ENCODE data around the gene KLHL18. TPM values are rescaled to one million over a fixed set of nuclear protein-coding genes. Genes with fewer than 3 reads are reported as not detected.
"Not testable (repeated sequence)": the region's sequence is repeated elsewhere in the genome, so short reads cannot be mapped to it uniquely, and the experiment has no call there.

KLHL18 gene
- 10 to 100 TPM; 21.2 to 23.7 TPM for total RNA-seq

GRCh38 chr3:47282424-47283192 is at the start of gene KLHL18, which contains the start of gene KIF9:
Gene KLHL18 (plus strand): TSS chr3:47282944. CDS start chr3:47282966, 22 bp downstream.
Gene KIF9 (minus strand): TSS chr3:47282799. CDS start chr3:47277374, 5,425 bp downstream.
- peak within 1 kb of the TSS; percentile 100 for H3K27ac Mint-ChIP-seq
- DNase-seq, result peak; percentile 97
- ChIA-PET POLR2A (interaction anchor here (0.7 to 3.5 kb wide), 4 partner anchors 8 to 252 kb away, joined by 3 to 19 read pairs (median 4); partner anchors contain the start of genes PTPN23 and SETD2), CTCF (interaction anchor here (1.0 to 1.6 kb wide), 5 partner anchors 8 to 138 kb away, joined by 3 to 4 read pairs (median 4); partner anchors contain the start of gene SETD2)
- peak within 1 kb of the TSS; percentile 98 for H3K4me3 Mint-ChIP-seq
- H3K4me1 Mint-ChIP-seq (ENCODE audit: low read depth), result peaks cover 39% of the 10 kb centered on the region
- H3K27me3 Mint-ChIP-seq, result peaks cover 3% of the 10 kb centered on the region
- intact Hi-C loops (cut with micrococcal nuclease), result loop anchor here (1.0 to 10.0 kb wide), 4 partner anchors 98 to 305 kb away; partner anchors contain the start of genes CCDC12, NBEAL2, PTPN23 and SETD2
- H3K36me3 Mint-ChIP-seq, result peaks cover 3% of the 10 kb centered on the region
- H3K9me3 Mint-ChIP-seq, result no peaks in the 10 kb centered on the region

- Mint-ChIP-seq H3K27ac (no peak overlapping the region), H3K27me3 (no peaks in the 10 kb centered on the region), H3K9me3 (no peaks in the 10 kb centered on the region), H3K36me3 (no peaks in the 10 kb centered on the region), H3K4me3 (no peak overlapping the region), H3K4me1 (ENCODE audit: low read depth) (no peaks in the 10 kb centered on the region)
- POLR2A ChIA-PET, result no interaction called here
- no peak for DNase-seq
- intact Hi-C loops (cut with micrococcal nuclease), result no loop called here
- CTCF ChIA-PET, result no interaction called here
Measured at GRCh38 chr3:47238017-47238416, 44.7 kb upstream of the KLHL18 start.

GRCh38 chr3:47239929-47240328 is 42.8 kb upstream of the KLHL18 start:
- POLR2A ChIA-PET, result no interaction called here
- H3K27ac Mint-ChIP-seq, result no peak overlapping the region
- H3K4me3 Mint-ChIP-seq, result no peak overlapping the region
- no peaks in the 10 kb centered on the region for H3K27me3 Mint-ChIP-seq
- no peaks in the 10 kb centered on the region for H3K36me3 Mint-ChIP-seq
- no peak for DNase-seq
- H3K4me1 Mint-ChIP-seq (ENCODE audit: low read depth), result no peaks in the 10 kb centered on the region
- no peaks in the 10 kb centered on the region for H3K9me3 Mint-ChIP-seq
- CTCF ChIA-PET, result no interaction called here
- intact Hi-C loops (cut with micrococcal nuclease), result no loop called here

DNA sequence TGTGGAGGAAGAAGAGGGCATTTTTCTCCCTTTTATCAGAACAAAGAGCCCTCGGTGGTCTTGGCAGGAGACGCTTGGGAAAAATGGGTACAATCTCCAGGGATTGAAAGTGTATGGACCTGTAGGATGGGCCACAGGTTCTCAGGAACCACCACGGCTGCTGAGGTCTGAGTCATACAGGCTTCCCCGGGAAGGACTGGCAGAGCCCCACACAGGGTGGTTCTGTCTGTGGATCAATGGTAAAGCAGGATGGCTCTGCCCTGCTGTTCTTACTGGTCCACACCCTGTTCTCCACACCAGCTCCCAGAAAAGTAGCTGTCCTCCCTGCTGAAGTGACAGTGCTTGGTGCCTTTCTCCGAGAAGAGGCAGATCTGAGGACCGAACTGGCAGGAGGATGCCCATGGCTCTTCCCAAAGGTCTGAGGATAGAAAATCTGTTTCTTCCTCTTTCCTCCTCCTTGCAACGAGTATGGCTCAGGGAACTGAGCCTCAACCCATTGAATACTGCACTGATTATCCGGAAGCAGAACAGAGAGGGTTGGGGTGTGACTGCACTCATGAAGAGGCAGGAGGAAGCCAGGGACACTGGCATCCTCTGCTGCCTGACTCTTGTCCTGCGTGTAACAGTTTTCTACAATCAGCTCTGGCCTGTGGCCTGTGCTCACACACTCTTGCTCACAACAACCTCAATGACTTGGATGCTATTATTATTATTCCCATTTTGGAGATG is 39.2 kb upstream of the KLHL18 start:
- no peak overlapping the region for H3K4me3 Mint-ChIP-seq
- intact Hi-C loops (cut with micrococcal nuclease), result no loop called here
- POLR2A ChIA-PET, result no interaction called here

GRCh38 chr3:47244531-47245100 is 38.1 kb upstream of the KLHL18 start:
- H3K27ac Mint-ChIP-seq, result no peak overlapping the region
- no peaks in the 10 kb centered on the region for H3K4me1 Mint-ChIP-seq (ENCODE audit: low read depth)
- H3K36me3 Mint-ChIP-seq, result no peaks in the 10 kb centered on the region
- DNase-seq, result no peak
- CTCF ChIA-PET, result no interaction called here
- POLR2A ChIA-PET, result no interaction called here
- no peaks in the 10 kb centered on the region for H3K27me3 Mint-ChIP-seq
- intact Hi-C loops (cut with micrococcal nuclease), result no loop called here
- H3K4me3 Mint-ChIP-seq, result no peak overlapping the region
- no peaks in the 10 kb centered on the region for H3K9me3 Mint-ChIP-seq

More for the DNA sequence above, 39.2 kb upstream of the KLHL18 start:
- Mint-ChIP-seq H3K27me3 (no peaks in the 10 kb centered on the region), H3K4me1 (ENCODE audit: low read depth) (no peaks in the 10 kb centered on the region), H3K36me3 (no peaks in the 10 kb centered on the region), H3K9me3 (no peaks in the 10 kb centered on the region), H3K27ac (no peak overlapping the region)
- CTCF ChIA-PET, result interaction anchor here (0.7 kb wide), 1 partner anchor 15 kb away, joined by 3 read pairs; no protein-coding TSS in a partner anchor
- DNase-seq, result no peak

DNA sequence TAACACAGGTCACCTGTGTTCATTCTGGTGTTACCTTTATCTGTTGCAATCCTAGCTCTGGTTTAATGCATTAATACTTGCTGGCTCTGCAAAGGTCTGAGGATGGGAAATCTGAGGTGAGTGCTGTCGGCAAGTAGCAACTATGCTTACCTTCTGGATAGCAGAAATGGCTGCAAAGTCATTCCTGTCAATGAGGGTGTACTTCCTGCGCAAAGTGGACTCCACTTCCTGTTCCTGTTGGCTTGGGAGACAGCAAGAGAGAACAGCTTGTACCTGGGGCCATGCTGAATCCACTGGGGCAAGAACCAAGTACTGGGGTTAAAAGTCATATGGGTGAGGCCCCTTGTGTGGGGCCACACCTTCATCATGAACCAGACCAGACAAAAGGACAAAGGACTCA is 37.5 kb upstream of the KLHL18 start:
- no peak for DNase-seq
- H3K27me3 Mint-ChIP-seq, result no peaks in the 10 kb centered on the region
- CTCF ChIA-PET, result no interaction called here
- H3K27ac Mint-ChIP-seq, result no peak overlapping the region
- POLR2A ChIA-PET, result no interaction called here
- no peaks in the 10 kb centered on the region for H3K9me3 Mint-ChIP-seq
- H3K4me1 Mint-ChIP-seq (ENCODE audit: low read depth), result no peaks in the 10 kb centered on the region
- H3K4me3 Mint-ChIP-seq, result no peak overlapping the region
- H3K36me3 Mint-ChIP-seq, result no peaks in the 10 kb centered on the region
- intact Hi-C loops (cut with micrococcal nuclease), result no loop called here

- ChIA-PET POLR2A (interaction anchor here (0.6 kb wide), 1 partner anchor 59 kb away, joined by 4 read pairs; no protein-coding TSS in a partner anchor), CTCF (no interaction called here)
- intact Hi-C loops (cut with micrococcal nuclease), result no loop called here
- no peaks in the 10 kb centered on the region for H3K4me1 Mint-ChIP-seq (ENCODE audit: low read depth)
- H3K27me3 Mint-ChIP-seq, result no peaks in the 10 kb centered on the region
- no peak overlapping the region for H3K4me3 Mint-ChIP-seq
- DNase-seq, result no peak
- no peaks in the 10 kb centered on the region for H3K9me3 Mint-ChIP-seq
- H3K27ac Mint-ChIP-seq, result no peak overlapping the region
- no peaks in the 10 kb centered on the region for H3K36me3 Mint-ChIP-seq
Measured at GRCh38 chr3:47247131-47248064, 35.3 kb upstream of the KLHL18 start.

DNA sequence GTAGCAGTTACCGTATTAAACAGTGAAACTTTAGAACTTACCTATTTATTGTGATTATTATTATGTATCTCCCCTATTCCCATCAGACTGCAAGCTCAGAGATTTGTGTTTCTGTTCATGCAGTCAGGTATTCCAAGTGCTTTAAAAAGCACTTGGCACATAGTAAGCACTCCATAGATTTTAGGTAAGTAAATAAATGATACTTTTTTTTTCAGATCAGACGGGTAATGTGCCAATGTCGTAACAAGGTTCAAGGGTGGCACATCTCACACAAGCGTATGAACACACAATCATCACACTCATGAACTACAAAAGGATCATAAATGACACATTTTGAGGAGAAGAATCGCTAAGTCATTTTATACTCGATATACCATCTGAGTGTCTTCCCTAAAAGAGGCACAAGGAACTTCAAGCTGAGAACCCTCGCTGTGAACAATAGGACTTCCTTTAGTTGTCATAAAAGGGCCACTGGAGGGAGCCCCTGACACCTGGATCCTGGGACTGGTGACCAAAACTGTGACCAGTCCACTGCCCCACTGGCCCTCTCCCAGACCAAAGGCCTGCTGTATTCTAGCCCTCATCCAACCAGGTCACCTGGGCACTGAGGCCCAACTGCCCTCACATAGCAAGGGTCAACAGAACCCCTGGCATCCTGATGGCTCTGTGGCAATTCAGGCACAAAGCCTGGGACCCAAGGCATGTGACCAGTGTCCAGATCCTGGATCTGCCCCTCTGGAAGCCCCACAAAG is 32.3 kb upstream of the KLHL18 start:
- intact Hi-C loops (cut with micrococcal nuclease), result no loop called here
- no peaks in the 10 kb centered on the region for H3K27me3 Mint-ChIP-seq
- DNase-seq, result no peak
- no peaks in the 10 kb centered on the region for H3K4me1 Mint-ChIP-seq (ENCODE audit: low read depth)
- H3K4me3 Mint-ChIP-seq, result no peak overlapping the region
- H3K9me3 Mint-ChIP-seq, result no peaks in the 10 kb centered on the region
- no peaks in the 10 kb centered on the region for H3K36me3 Mint-ChIP-seq
- ChIA-PET CTCF (interaction anchor here (0.7 to 1.5 kb wide), 3 partner anchors 20 to 78 kb away, joined by 3 read pairs; no protein-coding TSS in a partner anchor), POLR2A (no interaction called here)
- H3K27ac Mint-ChIP-seq, result no peak overlapping the region

DNA sequence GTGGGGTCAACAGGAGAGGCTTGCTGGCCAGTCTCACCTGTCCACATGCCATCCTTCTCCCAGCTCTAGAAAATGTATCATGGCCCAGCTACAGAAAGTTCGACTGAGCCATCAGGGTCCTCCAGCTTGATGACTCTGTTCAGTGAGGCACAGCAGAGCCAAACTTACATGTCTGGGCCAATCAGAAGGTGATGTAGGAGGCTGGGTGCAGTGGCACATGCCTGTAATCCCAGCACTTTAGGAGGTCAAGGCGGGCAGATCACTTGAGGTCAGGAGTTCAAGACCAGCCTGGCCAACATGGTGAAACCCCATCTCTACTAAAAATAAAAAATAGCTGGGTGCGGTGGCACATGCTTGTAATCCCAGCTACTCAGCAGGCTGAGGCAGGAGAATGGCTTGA is 31.7 kb upstream of the KLHL18 start:
- H3K4me1 Mint-ChIP-seq (ENCODE audit: low read depth); H3K36me3 Mint-ChIP-seq; H3K4me3 Mint-ChIP-seq; H3K9me3 Mint-ChIP-seq; H3K27ac Mint-ChIP-seq; DNase-seq; H3K27me3 Mint-ChIP-seq; intact Hi-C loops (cut with micrococcal nuclease); POLR2A ChIA-PET: not testable (repeated sequence)
- CTCF ChIA-PET, result interaction anchor here (0.8 to 1.5 kb wide), 3 partner anchors 12 to 63 kb away, joined by 3 read pairs; no protein-coding TSS in a partner anchor

DNA sequence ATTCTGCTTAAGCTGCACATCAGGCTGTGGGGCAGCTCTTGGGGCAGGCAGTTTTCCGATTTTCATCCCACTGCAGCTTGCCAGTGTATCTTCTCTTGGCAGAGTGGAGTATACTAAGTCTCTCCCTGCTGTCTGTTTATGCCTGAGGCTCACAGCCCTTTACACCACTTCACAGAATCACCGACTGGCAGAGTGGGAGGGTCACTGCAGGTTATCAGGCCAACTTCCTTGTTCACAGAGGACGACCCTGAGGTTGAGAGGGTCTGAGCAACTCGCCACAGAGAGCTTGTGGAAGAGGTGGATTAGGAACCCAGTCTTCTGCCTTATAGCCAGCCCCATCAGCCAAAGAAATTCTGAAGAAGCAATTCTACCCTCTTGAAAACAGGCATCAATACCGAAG is 31.1 kb upstream of the KLHL18 start:
- POLR2A ChIA-PET, result no interaction called here
- H3K27ac Mint-ChIP-seq, result no peak overlapping the region
- intact Hi-C loops (cut with micrococcal nuclease), result no loop called here
- CTCF ChIA-PET, result interaction anchor here (0.8 kb wide), 1 partner anchor 11 kb away, joined by 3 read pairs; no protein-coding TSS in a partner anchor
- no peak for DNase-seq
- no peaks in the 10 kb centered on the region for H3K27me3 Mint-ChIP-seq
- no peaks in the 10 kb centered on the region for H3K36me3 Mint-ChIP-seq
- no peaks in the 10 kb centered on the region for H3K9me3 Mint-ChIP-seq
- H3K4me3 Mint-ChIP-seq, result no peak overlapping the region
- no peaks in the 10 kb centered on the region for H3K4me1 Mint-ChIP-seq (ENCODE audit: low read depth)

GRCh38 chr3:47256331-47256730 is 26.4 kb upstream of the KLHL18 start:
- CTCF ChIA-PET, result not testable (repeated sequence)

More at GRCh38 chr3:47256331-47256730, 26.4 kb upstream of the KLHL18 start:
- H3K36me3 Mint-ChIP-seq; H3K27me3 Mint-ChIP-seq; DNase-seq; H3K4me1 Mint-ChIP-seq (ENCODE audit: low read depth); H3K9me3 Mint-ChIP-seq; H3K4me3 Mint-ChIP-seq; H3K27ac Mint-ChIP-seq; POLR2A ChIA-PET; intact Hi-C loops (cut with micrococcal nuclease): not testable (repeated sequence)

All from activated CD4-positive, alpha-beta memory T cell treated with anti-CD3 and anti-CD28 coated beads for 36 hours (primary cell).